Spleen (tissue), 7 donors: ENCODE data around the gene ICAM2.

Experiments used
- CTCF ChIP-seq, 11 experiments: fragments of 200-600 bp in 7 of 11; fragments of 450-650 bp in 4 of 11; sonication (generic) in 4 of 11; IDR thresholded peaks in 8 of 11; conservative IDR thresholded peaks in 3 of 11; 1 replicate in 7 of 11; 2 replicates in 4 of 11; pipeline versions ENCODE4 v1.4.0 to v1.8.0; 2016 to 2021; ENCODE audit warnings: antibody characterized with exemption in 11 of 11, inconsistent platforms in 4 of 11, mild to moderate bottlenecking in 1 of 11
- POLR2A ChIP-seq, 3 donors: fragments of 450-650 bp; IDR thresholded peaks; one replicate each; pipeline ENCODE4 v1.5.1; 2017; ENCODE audit warnings: antibody characterized with exemption in 3 of 3, mild to moderate bottlenecking in 1 of 3
- POLR2AphosphoS5 ChIP-seq, 3 donors: sonication (generic); formaldehyde crosslinking; IDR thresholded peaks; one replicate each; pipeline ENCODE4 v1.5.1; 2017; ENCODE audit warnings: antibody characterized with exemption in 3 of 3
- donor health status: DM: no; HTN: no; CAD: no; lungs with moderate emphysema.
- donor health status: DM: no; HTN: no; CAD: no.
- donor health status: DM: no; HTN: no; CAD: no.

GRCh38 chr17:63955232-63955631 lies 65.2 kb downstream of the ICAM2 start:
- TF ChIP-seq CTCF (IDR thresholded peaks at IDR 0.05 in 8 of 11, conservative IDR thresholded peaks at IDR 0.05 in 3 of 11): no peak
- TF ChIP-seq POLR2A (IDR thresholded peaks at IDR 0.05): no peak
- no peak for TF ChIP-seq POLR2AphosphoS5 (IDR thresholded peaks at IDR 0.05)
